GM18505 (cell line): Measurements from ENCODE around the gene POLR3E.

Experiments
- ATAC-seq: cut with Tn5 transposase; IDR thresholded peaks from one replicate; pipeline ENCODE4 v1.9.1; 2021; ENCODE audit not compliant: unreplicated experiment
- POLR2A ChIP-seq: IDR thresholded peaks from 4 replicates; pipeline ENCODE4 v1.6.1; 2011; ENCODE audit warnings: borderline replicate concordance; ENCODE audit not compliant: insufficient read depth, insufficient read length; ENCODE audit errors: extremely low read depth

Gene POLR3E

DNA sequence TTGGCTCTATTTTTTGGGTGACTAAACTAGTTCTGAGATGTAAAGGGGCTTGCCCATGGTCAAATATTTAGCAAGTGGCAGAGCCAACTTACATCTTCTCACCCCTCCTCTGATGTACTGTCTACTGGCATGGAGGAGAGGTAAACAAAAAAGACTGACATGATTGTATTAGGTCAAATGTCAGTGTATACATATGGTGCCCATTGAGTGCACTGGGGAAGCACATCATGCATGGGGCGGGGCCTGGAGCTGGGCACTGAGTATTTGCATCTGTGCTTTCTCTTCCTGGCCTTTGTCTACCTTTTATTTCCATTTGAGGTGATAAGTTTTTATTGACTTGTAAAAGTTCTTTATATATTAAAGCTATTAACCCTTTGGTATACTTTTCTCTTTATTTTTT, 22.3 kb upstream of the POLR3E start:
- ATAC-seq, result no peak
- TF ChIP-seq POLR2A, result no peak

GRCh38 chr16:22278441-22279230, 18.6 kb upstream of the POLR3E start:
- ATAC-seq, result no peak
- no peak for TF ChIP-seq POLR2A

DNA sequence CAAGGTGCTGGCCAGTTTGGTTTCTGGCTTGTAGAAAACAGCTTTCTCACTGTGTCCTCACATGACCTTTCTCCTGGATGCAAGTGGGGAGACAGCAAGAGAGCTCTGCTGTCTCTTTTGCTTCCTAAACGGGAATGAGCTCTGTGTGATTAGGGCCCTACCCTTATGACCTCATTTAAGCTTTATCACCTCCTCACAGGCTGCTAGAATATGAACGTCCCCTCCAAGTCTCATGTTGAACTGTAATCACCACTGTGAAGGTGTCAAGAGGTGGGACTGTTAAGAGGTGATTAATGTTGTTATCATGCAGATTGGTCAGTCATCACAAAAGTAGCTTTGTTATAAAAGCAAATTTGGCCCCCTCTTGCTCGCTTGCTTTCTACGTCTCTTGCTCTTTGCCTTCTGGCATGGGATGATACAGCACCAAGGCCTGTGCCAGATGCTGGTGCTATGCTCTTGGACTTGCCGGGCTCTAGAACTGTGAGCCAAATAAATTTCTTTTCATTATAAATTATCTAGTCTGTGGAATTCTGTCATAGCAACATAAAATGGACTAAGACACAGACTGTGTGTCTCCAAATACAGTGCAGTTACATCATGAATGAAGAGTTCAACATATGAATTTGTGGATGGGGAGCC, 14.8 kb upstream of the POLR3E start:
- TF ChIP-seq POLR2A, result no peak
- ATAC-seq, result no peak

- no peak for ATAC-seq
Observed at GRCh38 chr16:22284637-22285036, 12.6 kb upstream of the POLR3E start.

GRCh38 chr16:22285080-22285479, 12.1 kb upstream of the POLR3E start:
- ATAC-seq, result no peak
- TF ChIP-seq POLR2A, result no peak

More at GRCh38 chr16:22284637-22285036, 12.6 kb upstream of the POLR3E start:
- TF ChIP-seq POLR2A, result no peak

DNA sequence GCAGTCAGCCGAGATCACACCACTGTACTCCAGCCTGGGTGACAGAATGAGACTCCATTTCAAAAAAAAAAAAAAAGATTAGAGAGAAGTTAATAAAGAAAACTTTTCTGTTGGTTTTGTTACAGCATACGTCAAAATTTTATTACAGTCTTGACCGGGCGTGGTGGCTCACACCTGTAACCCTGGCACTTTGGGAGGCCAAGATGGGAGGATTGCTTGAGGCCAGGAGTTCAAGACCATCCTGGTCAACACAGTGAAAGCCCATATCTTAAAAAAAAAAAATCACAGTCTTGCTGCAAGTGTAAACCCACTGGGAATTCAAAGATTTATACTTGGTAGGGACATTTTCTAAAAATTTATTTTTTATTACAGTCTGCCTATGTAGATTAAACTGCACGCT, 6.2 kb upstream of the POLR3E start:
- no peak for TF ChIP-seq POLR2A
- no peak for ATAC-seq

DNA sequence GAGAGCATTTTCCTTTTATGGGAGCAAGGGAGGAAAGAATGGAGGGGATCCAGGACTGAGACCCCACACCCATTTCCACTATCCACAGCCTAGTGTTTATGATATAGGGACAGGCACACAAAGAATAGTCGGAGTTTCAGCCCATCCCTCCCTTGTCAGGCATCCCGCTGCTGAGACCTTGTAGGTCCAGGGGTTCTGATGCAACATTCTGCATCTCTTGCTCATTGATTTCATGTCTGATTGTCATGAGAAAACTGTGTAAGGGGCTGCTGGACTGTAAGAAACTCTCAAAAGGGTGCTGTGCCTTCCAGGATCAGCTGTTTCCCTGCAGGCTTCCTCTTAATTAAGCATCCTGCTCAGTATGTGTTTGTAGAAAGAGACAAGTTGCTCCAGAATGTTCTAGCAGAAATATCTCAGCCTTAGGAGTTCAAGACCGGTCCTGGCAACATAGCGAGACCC, 5.3 kb upstream of the POLR3E start:
- no peak for ATAC-seq
- TF ChIP-seq POLR2A, result no peak

DNA sequence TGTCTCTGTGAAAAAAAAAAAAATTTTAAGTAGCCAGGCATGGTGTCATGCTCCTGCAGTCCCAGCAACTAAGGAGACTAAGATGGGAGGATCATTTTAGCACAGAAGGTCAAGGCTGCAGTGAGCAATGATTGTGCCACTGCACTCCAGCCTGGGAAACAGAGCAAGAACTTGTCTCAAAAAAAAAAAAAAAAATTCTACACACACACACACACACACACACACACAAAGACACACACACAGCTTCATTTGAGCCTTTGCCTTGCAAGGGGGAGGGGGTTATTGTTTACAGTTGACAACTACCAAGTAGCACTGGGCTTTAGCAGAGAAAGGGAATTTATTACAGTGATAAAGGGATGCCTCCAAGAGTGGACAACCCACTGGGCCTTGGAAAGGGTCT, 4.9 kb upstream of the POLR3E start:
- TF ChIP-seq POLR2A, result no peak
- no peak for ATAC-seq

- ATAC-seq, result no peak
- no peak for TF ChIP-seq POLR2A
Observed at GRCh38 chr16:22293137-22294106, 3.8 kb upstream of the POLR3E start.

- no peak for TF ChIP-seq POLR2A
- peak; percentile 2 for ATAC-seq
Observed at GRCh38 chr16:22296225-22297113, 740 bp upstream of the POLR3E start.

GRCh38 chr16:22297871-22298733, 893 bp downstream of the POLR3E start:
- TF ChIP-seq POLR2A, result peak; percentile 62
- no peak for ATAC-seq
